GM10847 (cell line): Measurements from ENCODE around the gene GIGYF1.

Source experiments
- POLR2A ChIP-seq: IDR thresholded peaks from 2 replicates; pipeline ENCODE4 v1.6.1; 2011; ENCODE audit not compliant: insufficient read length; ENCODE audit errors: extremely low read depth

Gene GIGYF1

GRCh38 chr7:100719523-100720278, 25.7 kb upstream of the GIGYF1 start:
- no peak for TF ChIP-seq POLR2A

- no peak for TF ChIP-seq POLR2A
Observed at GRCh38 chr7:100714725-100715124, 20.7 kb upstream of the GIGYF1 start.

- no peak for TF ChIP-seq POLR2A
Observed at GRCh38 chr7:100711369-100711768, 17.3 kb upstream of the GIGYF1 start.

- TF ChIP-seq POLR2A: no peak
Observed at GRCh38 chr7:100710452-100710851, 16.4 kb upstream of the GIGYF1 start.

- TF ChIP-seq POLR2A: no peak
Observed at GRCh38 chr7:100708395-100708794, 14.3 kb upstream of the GIGYF1 start.

- TF ChIP-seq POLR2A: no peak
Observed at GRCh38 chr7:100706672-100707311, 12.7 kb upstream of the GIGYF1 start.

GRCh38 chr7:100705753-100706671, 12.0 kb upstream of the GIGYF1 start, which contains the start of gene POP7:
Gene POP7, plus strand, starts transcription at chr7:100706121. Its CDS starts 710 bp downstream, at chr7:100706831.
- peak; percentile 75 for TF ChIP-seq POLR2A

GRCh38 chr7:100705320-100705752, 11.3 kb upstream of the GIGYF1 start:
- no peak for TF ChIP-seq POLR2A

GRCh38 chr7:100699018-100699417, 5.0 kb upstream of the GIGYF1 start:
- no peak for TF ChIP-seq POLR2A

GRCh38 chr7:100696123-100696521, 2.1 kb upstream of the GIGYF1 start:
- no peak for TF ChIP-seq POLR2A

GRCh38 chr7:100693312-100694097, 545 bp downstream of the GIGYF1 start:
- TF ChIP-seq POLR2A: no peak

GRCh38 chr7:100692578-100692961, 1.5 kb downstream of the GIGYF1 start:
- no peak for TF ChIP-seq POLR2A

- TF ChIP-seq POLR2A: no peak
Observed at GRCh38 chr7:100691676-100692577, 2.1 kb downstream of the GIGYF1 start.

- no peak for TF ChIP-seq POLR2A
Observed at GRCh38 chr7:100689230-100690135, 4.6 kb downstream of the GIGYF1 start.
